Left hindlimb (tissue), 1 donor: ENCODE measurements around the gene TCFL5.

Experiments used
- DNase-seq: peaks from one replicate; pipeline ENCODE4 v3.0.0-alpha.2; 2018

Gene TCFL5

DNA sequence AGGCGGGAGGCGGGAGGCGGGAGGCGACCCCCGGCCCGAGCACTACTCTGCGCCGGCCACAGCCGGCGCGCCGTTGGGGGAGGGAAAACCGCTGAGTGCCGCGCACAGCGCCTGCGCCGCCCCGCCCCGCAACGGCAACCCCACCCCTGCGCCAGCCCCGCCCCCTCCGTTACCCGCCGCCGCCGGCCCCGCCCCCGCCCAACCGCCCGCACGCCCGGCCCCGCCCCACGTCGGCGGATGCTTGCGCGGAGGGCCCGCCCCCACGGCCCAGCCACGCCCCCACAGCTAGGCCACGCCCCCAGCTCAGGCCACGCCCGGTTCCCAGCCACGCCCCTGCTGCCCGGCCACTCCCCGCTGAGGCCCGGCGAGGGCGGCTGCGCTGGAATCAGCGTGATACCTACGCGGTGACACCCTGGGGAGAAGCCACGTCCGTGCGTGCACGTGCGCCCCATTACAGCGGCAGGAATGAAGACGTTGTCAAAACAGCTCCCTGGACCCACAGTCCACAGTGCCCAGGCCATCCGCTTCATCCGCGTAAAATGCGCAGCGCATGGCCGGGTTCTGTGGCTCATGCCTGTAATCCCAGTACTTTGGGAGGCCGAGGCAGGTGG lies at the start of gene TCFL5:
Gene TCFL5, minus strand, starts transcription at position 97 of the 611 bp plus-strand sequence. CDS start 152 bp downstream, outside the sequence.
- peak; percentile 94 for DNase-seq

DNA sequence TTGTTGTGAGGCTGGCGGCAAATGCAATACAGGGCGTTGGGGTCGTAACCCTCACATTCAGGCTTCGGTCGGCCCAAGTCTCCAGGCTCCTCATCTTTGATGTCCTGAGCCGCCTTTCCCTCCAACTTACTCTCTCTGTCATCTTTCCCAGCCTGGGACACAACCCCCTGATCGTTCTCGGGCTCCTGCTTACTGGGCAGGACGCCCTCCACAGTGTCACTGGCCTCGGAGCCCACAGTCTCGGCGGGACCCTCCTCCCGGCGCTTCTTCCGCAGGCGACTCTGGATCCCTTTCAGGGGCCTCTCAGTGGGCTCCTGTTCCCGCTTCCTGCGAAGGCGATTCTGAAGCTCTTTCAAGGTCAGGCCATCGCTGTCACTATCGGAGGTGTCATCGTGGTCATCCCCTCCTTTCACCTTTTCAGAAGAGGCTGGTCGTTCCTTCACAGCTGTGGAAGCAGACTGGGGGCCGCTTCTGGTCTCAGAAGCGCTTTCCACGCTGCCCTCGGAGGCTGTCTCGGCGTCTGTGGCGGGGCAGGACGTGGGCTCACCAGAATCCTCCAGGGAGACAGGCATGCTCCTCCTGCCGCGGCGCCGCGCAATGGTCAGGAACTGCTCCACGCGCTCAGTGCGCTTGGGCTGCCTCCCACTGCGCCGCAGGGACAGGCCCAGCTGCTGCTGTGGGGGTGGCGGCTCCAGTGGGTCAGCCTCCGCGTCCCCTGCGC lies 49.3 kb upstream of the TCFL5 start:
- no peak for DNase-seq

DNA sequence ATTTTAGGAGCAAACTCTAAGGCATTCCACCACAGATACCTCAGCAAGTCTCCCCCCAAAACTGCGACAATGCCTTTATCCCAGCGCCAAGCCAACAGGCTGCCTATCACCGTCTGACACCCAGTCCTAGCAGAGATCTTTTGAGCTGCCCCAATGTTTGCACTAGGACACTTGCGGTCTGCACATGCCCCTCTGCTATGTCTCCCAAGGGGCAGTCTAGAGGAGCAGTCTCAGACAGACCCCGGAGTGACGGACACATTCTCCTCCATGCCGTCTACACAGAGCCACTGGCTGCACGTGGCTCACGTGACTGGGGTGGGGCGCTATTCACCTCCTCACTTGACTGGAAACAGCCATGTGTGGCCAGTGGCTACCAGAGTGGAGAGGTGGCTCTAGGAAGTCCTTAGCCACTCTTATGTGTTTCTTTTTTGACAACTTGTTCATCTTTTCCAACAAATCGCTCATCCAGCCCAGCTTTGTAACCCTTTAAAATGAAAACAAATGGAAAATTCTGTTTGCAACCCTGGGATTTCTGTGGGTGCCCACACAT lies 48.7 kb upstream of the TCFL5 start:
- no peak for DNase-seq

DNA sequence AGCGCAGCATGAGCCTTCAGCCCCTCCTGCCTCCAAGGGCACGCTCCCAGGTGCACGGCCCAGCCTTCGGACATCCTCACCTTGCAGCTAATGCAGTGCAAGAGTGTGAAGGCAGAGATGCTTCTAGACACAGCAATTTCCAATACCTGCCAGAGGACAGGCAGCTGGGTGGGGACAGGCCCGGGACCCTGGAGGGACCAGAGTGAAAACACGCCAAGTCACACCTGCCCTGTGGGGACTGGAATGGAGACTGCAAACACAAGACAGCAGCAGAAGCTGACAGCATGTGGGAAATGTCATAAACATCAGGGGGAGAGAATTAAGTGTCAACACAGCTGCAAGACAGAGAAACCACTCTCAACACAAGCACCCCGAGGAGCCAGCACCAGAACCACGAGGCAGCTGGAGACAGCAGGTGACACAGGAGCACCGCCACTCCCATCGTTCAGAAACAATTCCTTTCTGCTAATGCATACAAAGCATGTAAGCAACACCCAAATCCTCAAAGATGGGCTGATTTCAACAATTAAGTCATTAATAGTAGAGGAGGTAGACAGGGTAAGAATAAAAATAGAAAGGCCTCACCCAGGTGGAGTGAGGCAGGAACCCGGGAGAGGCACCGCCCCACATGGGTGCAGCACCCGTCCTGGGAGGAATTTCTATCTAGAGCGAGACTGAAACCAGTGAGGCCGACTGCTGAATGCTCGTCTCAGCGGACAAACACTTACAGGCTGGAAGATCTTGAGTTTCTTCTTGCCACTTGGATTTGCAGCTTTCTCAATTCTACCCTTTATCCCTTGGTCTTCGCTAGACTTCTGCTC lies 47.6 kb upstream of the TCFL5 start:
- no peak for DNase-seq

GRCh38 chr20:62907384-62908317 lies 46.0 kb upstream of the TCFL5 start:
- DNase-seq: no peak

- DNase-seq: no peak
Measured at GRCh38 chr20:62906647-62907375, 45.2 kb upstream of the TCFL5 start.

DNA sequence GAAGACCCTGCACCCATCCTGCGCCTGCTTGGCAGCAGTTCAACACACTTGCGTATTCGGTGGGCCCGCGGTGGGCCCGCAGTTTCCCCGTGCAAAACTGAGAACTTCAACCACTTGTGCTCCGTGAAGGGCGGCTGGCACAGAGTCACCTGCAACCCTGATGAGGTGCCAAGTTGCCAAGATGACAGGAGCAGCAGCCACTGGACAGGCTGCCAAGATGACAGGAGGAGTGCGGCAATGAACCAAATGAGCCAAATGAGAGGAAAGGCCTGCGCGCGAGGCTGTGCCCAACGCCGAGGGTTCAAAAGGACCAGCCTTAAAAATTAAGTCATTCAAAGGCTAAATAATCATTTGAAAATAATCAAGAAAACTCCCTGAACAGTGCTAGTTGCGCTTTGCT lies 44.6 kb upstream of the TCFL5 start:
- no peak for DNase-seq

GRCh38 chr20:62905536-62906117 lies 44.0 kb upstream of the TCFL5 start:
- no peak for DNase-seq

DNA sequence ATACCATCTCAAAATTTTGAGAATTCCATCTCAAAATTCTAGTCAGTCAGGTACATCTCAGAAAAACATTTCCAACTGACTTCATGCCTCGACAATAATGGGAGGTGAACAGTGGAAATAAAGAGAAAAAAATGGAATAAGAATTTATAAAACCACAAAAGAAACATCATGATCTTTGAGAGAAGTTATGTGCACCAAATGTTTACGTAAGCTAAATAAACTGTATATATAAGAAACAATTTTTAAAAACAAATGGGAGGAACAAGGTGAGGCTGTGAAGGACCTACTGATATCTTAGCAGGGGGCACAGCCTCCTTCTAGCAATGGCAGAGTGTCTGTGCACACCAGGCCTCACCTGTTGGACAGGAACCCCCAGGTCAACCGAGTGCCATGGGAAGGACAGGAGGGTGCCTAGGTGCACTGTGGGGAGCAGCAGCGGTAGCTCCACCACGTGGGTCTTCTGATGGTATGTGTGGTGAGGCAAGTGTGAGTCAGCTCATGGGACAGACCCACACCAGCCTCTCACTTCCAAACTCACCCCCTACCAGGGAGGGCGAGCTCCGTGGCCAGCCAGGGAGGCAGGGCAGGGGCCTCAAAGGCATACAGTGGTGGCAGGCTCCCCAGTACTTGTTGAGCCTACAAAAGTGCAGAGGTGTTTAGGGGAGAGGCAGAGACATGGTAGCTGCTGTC lies 41.4 kb upstream of the TCFL5 start:
- DNase-seq: no peak

GRCh38 chr20:62901891-62902290 lies 40.3 kb upstream of the TCFL5 start:
- DNase-seq: no peak

- DNase-seq: no peak
Measured at GRCh38 chr20:62900692-62901584, 39.3 kb upstream of the TCFL5 start.

GRCh38 chr20:62900052-62900691 lies 38.5 kb upstream of the TCFL5 start:
- DNase-seq: peak; percentile 79

DNA sequence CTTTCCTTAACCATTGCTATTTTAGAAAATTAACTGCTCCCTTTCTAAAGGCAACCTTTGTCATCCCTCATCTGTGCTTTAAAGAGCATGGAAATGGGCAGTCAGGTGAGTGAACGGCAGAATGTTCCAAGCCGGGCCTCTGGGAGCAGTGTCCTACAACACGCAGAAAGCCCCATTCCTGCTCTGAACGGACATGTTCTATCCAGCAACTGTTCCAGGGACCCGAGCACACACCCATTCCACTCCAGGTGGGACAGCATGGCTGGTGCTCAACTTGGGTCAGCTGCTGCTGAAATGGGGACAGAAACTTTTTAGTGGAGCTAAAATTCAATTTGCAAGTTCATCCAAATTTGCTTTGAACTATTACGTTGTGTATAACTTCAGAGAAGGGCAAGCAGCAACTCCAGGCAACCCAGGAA lies 38.0 kb upstream of the TCFL5 start:
- DNase-seq: no peak

DNA sequence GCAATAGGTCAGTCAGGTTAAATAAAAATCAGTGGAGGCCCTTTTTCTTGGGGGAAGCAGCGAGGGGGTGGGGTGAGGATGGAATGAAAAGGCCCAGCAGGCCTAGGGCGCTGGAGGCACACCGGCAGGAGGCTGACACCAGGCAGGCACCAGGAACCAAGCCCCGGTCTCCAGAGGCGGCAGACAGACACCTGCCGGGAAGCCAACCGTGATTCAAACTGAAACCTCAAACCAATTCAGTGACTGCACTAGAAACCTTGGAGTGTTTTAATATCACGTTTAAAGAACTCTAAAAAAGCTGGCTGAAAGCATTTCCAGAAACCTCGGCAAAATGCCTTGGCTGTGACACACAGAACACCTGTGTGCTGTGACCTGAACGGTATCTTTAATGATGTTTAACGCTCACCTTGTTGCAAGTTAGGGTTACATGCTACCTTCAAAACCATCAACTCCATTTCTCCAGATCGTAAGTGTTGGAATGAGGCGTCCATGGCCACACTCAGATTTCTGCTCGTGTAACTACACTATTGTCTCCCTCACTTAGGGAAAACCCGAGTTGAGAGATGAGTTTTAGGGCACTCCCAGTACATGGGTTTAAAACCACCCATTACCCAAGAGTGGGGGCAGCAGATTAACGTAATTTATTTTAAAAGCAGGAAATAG lies 37.5 kb upstream of the TCFL5 start:
- no peak for DNase-seq

- DNase-seq: no peak
Measured at GRCh38 chr20:62898093-62898964, 36.7 kb upstream of the TCFL5 start.

GRCh38 chr20:62897666-62898065 lies 36.0 kb upstream of the TCFL5 start:
- no peak for DNase-seq

DNA sequence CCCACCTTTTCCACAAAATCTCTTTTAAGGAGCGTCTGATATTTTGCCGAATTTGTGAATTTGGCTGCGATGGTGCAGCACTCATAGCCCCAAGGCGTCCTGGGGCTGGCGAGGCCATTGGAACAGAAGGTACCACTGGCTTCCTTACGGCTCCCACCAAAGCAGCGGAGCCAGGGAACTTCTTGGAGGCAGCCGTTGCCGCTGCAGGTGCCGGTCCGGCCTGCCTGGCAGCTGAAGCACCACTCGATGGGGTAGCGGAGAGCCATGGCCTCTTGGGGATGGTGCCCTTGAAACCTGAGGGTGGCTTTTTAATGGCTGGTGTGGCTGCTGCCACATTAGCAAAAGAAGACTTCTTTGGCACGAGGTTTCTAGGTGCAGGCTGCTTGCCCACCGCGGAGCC lies 34.9 kb upstream of the TCFL5 start:
- DNase-seq: no peak
